MM.1S (cell line): Measurements from ENCODE around the gene MDFI.

Source experiments
- DNase-seq: peaks from one replicate; pipeline ENCODE4 v3.0.0-alpha.2; 2015
- H2AFZ ChIP-seq: fragments of 300-600 bp; sonication (generic); 2 replicates; pipeline ENCODE4 v1.6.0; 2016; ENCODE audit warnings: antibody characterized with exemption, low read length
- H3F3A ChIP-seq: fragments of 300-600 bp; sonication (generic); 2 replicates; pipeline ENCODE4 v1.6.1; 2016; ENCODE audit warnings: mild to moderate bottlenecking, antibody characterized with exemption, low read length, moderate library complexity, mixed read lengths; ENCODE audit not compliant: insufficient read depth
- H3K27ac ChIP-seq: fragments of 300-600 bp; sonication (generic); 2 replicates; pipeline ENCODE4 v1.5.1; 2016; ENCODE audit warnings: mild to moderate bottlenecking, low read length
- H3K27me3 ChIP-seq: fragments of 300-600 bp; sonication (generic); replicated peaks from 2 replicates; pipeline ENCODE4 v1.6.0; 2016; ENCODE audit warnings: low read length; ENCODE audit not compliant: insufficient read depth
- H3K36me3 ChIP-seq: fragments of 300-600 bp; sonication (generic); replicated peaks from 2 replicates; pipeline ENCODE4 v1.6.1; 2016; ENCODE audit warnings: mild to moderate bottlenecking, low read length, mixed read lengths; ENCODE audit not compliant: insufficient read depth
- H3K4me1 ChIP-seq: fragments of 300-600 bp; sonication (generic); 2 replicates; pipeline ENCODE4 v1.6.1; 2016; ENCODE audit warnings: low read length, mixed read lengths
- H3K4me2 ChIP-seq: fragments of 300-600 bp; sonication (generic); 2 replicates; pipeline ENCODE4 v1.6.0; 2016; ENCODE audit warnings: low read depth, low read length
- H3K4me3 ChIP-seq: fragments of 300-600 bp; sonication (generic); 2 replicates; pipeline ENCODE4 v1.5.1; 2016; ENCODE audit warnings: low read length, mixed read lengths
- H3K79me2 ChIP-seq: fragments of 300-600 bp; sonication (generic); 2 replicates; pipeline ENCODE4 v1.6.1; 2016; ENCODE audit warnings: mixed run types, low read length, mixed read lengths
- H3K9ac ChIP-seq: fragments of 300-600 bp; sonication (generic); 2 replicates; pipeline ENCODE4 v1.6.1; 2016; ENCODE audit warnings: low read length, mixed read lengths
- H3K9me2 ChIP-seq: fragments of 300-600 bp; sonication (generic); replicated peaks from 2 replicates; pipeline ENCODE4 v1.6.1; 2016; ENCODE audit warnings: mild to moderate bottlenecking, low read length, mixed read lengths; ENCODE audit not compliant: insufficient read depth
- H3K9me3 ChIP-seq: fragments of 300-600 bp; sonication (generic); replicated peaks from 2 replicates; pipeline ENCODE4 v1.6.1; 2016; ENCODE audit warnings: mild to moderate bottlenecking, low read length, mixed read lengths; ENCODE audit not compliant: insufficient read depth
- H4K20me1 ChIP-seq: fragments of 300-600 bp; sonication (generic); 2 replicates; pipeline ENCODE4 v1.6.1; 2016; ENCODE audit warnings: mild to moderate bottlenecking, low read length, moderate library complexity, mixed read lengths; ENCODE audit not compliant: insufficient read depth
- EZH2 ChIP-seq: fragments of 300-600 bp; sonication (generic); optimal IDR thresholded peaks from 2 replicates; pipeline ENCODE3; 2017; ENCODE audit warnings: low read depth, mild to moderate bottlenecking, antibody characterized with exemption, low read length, mixed read lengths
- EZH2phosphoT487 ChIP-seq: fragments of 300-600 bp; sonication (generic); IDR thresholded peaks from 2 replicates; pipeline ENCODE4 v1.6.1; 2018; ENCODE audit warnings: antibody characterized with exemption, low read length
- TF ChIP-seq, protein P1 (sequence below): fragments of 300-600 bp; sonication (generic); IDR thresholded peaks from 2 replicates; pipeline ENCODE4 v1.5.1; 2016; ENCODE audit warnings: antibody characterized with exemption, low read length, mixed read lengths

The MDFI gene

GRCh38 chr6:41678511-41679084 lies 40.3 kb downstream of the MDFI start:
- no peak overlapping the region for H3K4me3 ChIP-seq

GRCh38 chr6:41679696-41680095 lies 41.4 kb downstream of the MDFI start:
- no peaks in the 10 kb centered on the region for H3F3A ChIP-seq
- H3K27me3 ChIP-seq, result peaks cover 4% of the 10 kb centered on the region
- H3K9me3 ChIP-seq, result no peaks in the 10 kb centered on the region
- H4K20me1 ChIP-seq, result no peaks in the 10 kb centered on the region
- H2AFZ ChIP-seq, result no peak overlapping the region
- no peak overlapping the region for H3K27ac ChIP-seq
- H3K4me3 ChIP-seq, result no peak overlapping the region
- 0 out of 2 replicates have a peak, but pooled peaks cover 3% of the 10 kb centered on the region for H3K4me1 ChIP-seq
- H3K9me2 ChIP-seq, result no peaks in the 10 kb centered on the region
- no peaks in the 10 kb centered on the region for H3K36me3 ChIP-seq
- no peak overlapping the region for H3K4me2 ChIP-seq
- no peak for TF ChIP-seq EZH2phosphoT487
- TF ChIP-seq, protein P1, sequence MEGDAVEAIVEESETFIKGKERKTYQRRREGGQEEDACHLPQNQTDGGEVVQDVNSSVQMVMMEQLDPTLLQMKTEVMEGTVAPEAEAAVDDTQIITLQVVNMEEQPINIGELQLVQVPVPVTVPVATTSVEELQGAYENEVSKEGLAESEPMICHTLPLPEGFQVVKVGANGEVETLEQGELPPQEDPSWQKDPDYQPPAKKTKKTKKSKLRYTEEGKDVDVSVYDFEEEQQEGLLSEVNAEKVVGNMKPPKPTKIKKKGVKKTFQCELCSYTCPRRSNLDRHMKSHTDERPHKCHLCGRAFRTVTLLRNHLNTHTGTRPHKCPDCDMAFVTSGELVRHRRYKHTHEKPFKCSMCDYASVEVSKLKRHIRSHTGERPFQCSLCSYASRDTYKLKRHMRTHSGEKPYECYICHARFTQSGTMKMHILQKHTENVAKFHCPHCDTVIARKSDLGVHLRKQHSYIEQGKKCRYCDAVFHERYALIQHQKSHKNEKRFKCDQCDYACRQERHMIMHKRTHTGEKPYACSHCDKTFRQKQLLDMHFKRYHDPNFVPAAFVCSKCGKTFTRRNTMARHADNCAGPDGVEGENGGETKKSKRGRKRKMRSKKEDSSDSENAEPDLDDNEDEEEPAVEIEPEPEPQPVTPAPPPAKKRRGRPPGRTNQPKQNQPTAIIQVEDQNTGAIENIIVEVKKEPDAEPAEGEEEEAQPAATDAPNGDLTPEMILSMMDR, result no peak
- TF ChIP-seq EZH2, result no peak
- no peak for DNase-seq
- no peaks in the 10 kb centered on the region for H3K79me2 ChIP-seq
- H3K9ac ChIP-seq, result no peak overlapping the region

More at GRCh38 chr6:41678511-41679084, 40.3 kb downstream of the MDFI start:
- H3K27ac ChIP-seq, result no peak overlapping the region
- no peaks in the 10 kb centered on the region for H3K79me2 ChIP-seq
- no peaks in the 10 kb centered on the region for H3K36me3 ChIP-seq
- H3F3A ChIP-seq, result no peaks in the 10 kb centered on the region
- no peak for DNase-seq
- H3K4me2 ChIP-seq, result no peak overlapping the region
- TF ChIP-seq EZH2, result no peak
- TF ChIP-seq, protein P1, result no peak
- no peak for TF ChIP-seq EZH2phosphoT487
- H3K9me3 ChIP-seq, result no peaks in the 10 kb centered on the region
- H2AFZ ChIP-seq, result no peak overlapping the region
- H3K4me1 ChIP-seq, result 0 out of 2 replicates have a peak, but pooled peaks cover 3% of the 10 kb centered on the region
- no peak overlapping the region for H3K9ac ChIP-seq
- peaks cover 4% of the 10 kb centered on the region for H3K27me3 ChIP-seq
- H3K9me2 ChIP-seq, result no peaks in the 10 kb centered on the region
- H4K20me1 ChIP-seq, result no peaks in the 10 kb centered on the region

DNA sequence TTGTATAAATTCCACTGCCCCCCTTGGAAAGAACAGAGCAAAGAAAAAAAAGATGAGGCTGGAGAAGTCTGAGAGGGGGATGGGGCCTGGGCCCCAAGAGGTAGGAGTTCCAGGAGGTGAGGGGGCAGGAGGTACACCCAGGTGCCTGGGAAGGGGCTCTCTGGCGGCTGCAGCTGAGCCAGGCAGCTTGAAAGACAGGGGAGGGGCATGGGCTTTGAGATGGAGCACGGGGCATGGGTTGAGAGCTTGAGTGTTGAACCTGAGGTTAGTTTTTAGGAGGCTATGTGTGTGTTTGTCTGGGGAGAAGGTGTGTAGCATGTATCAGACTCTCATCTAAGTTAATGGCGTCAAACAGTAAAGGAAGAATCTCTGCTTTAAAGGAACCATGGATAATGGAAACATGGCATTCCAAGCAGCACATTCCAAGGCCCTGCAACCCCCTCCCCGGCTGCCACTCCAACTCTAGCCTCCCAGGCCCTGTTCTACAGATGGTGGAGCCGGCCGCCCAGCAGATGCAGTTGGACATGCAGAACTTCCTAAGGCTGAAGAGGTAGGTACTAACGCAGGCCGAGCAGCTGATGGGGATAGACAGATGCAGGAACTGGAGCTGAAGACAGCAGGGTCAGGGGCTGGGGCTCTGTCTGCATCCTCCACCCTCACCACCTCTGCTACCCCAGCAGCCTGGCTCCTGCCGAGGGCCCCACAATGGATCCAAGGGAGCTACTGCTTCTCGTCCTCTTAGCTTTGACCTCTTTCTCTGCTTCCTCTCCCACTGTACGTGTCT lies 42.1 kb downstream of the MDFI start:
- no peak for DNase-seq
- Histone ChIP-seq H3K9ac (no peak overlapping the region), H4K20me1 (no peaks in the 10 kb centered on the region), H3K9me3 (no peaks in the 10 kb centered on the region), H3K9me2 (no peaks in the 10 kb centered on the region), H3K27me3 (peaks cover 4% of the 10 kb centered on the region), H3K4me3 (no peak overlapping the region), H3K79me2 (no peaks in the 10 kb centered on the region), H3K27ac (no peak overlapping the region), H3K36me3 (no peaks in the 10 kb centered on the region), H2AFZ (no peak overlapping the region), H3K4me1 (0 out of 2 replicates have a peak, but pooled peaks cover 3% of the 10 kb centered on the region), H3K4me2 (no peak overlapping the region), H3F3A (no peaks in the 10 kb centered on the region)
- TF ChIP-seq EZH2phosphoT487 (no peak), EZH2 (no peak)
- TF ChIP-seq, protein P1, result no peak
